GM12878 (cell line): ENCODE measurements around the gene ZC4H2. TPM values are rescaled to one million over a fixed set of nuclear protein-coding genes. Genes with fewer than 3 reads are reported as not detected.

ENCODE experiments used
- ATAC-seq: fragments of 200-7000 bp; cut with Tn5 transposase; 3 replicates; pipeline ENCODE4 v1.9.1; 2020; ENCODE audit warnings: mild to moderate bottlenecking, moderate library complexity
- BruUV-seq: library from RNA; stranded (reverse); fragments of 400-500 nt; replicated peaks from 2 replicates; lab custom pipeline; 2021; lab: Mats Ljungman, UMichigan
- CTCF ChIA-PET: fragments of 300-600 bp; sonication (Branson Sonifier 250); formaldehyde crosslinking; extraction: SDS; loops from one replicate; lab custom pipeline; 2021; ENCODE audit warnings: inconsistent platforms; lab: Yijun Ruan, JAX
- POLR2A ChIA-PET: fragments of 350-600 bp; formaldehyde crosslinking; extraction: SDS; loops from one replicate; lab custom pipeline; 2021; ENCODE audit warnings: inconsistent platforms; lab: Charles Lee
- RAD21 ChIA-PET: fragments of 300-600 bp; sonication (Branson Sonifier 250); formaldehyde crosslinking; loops from one replicate; lab custom pipeline; 2023; ENCODE audit warnings: antibody characterized with exemption; ENCODE audit not compliant: unreplicated experiment; lab: Charles Lee
- SMC1A ChIA-PET: fragments of 300-600 bp; sonication (Branson Sonifier 250); formaldehyde crosslinking; loops from one replicate; lab custom pipeline; 2023; ENCODE audit not compliant: unreplicated experiment, uncharacterized antibody; lab: Charles Lee
- DNase-seq: peaks from one replicate; pipeline ENCODE4 v3.0.0-alpha.2; 2011; ENCODE audit warnings: low read depth, low spot score
- FAIRE-seq: peaks from 3 replicates; lab custom pipeline; 2011; peaks lifted over from hg19 to GRCh38; lab: Jason Lieb, UNC
- H2AFZ ChIP-seq: 2 replicates; pipeline ENCODE4 v1.6.0; 2011; ENCODE audit warnings: low read depth, low read length, control low read depth; ENCODE audit not compliant: control insufficient read depth
- H3K27ac ChIP-seq: 2 replicates; pipeline ENCODE4 v1.5.1; 2011; ENCODE audit warnings: control low read depth; ENCODE audit not compliant: control insufficient read depth, insufficient read depth
- H3K27me3 ChIP-seq, 2 experiments: replicated peaks in 1 of 2; 2 replicates each; pipeline versions ENCODE4 v1.6.0 to v1.6.1; 2011; ENCODE audit warnings: low read length in 1 of 2; ENCODE audit not compliant: control insufficient read depth in 2 of 2, insufficient read depth in 2 of 2
- H3K36me3 ChIP-seq, 2 experiments: 2 replicates each; pipeline ENCODE4 v1.5.1; 2011; ENCODE audit warnings: low read length in 1 of 2; ENCODE audit not compliant: control insufficient read depth in 2 of 2, insufficient read depth in 2 of 2
- H3K4me1 ChIP-seq: 2 replicates; pipeline ENCODE4 v1.6.1; 2011; ENCODE audit warnings: mild to moderate bottlenecking, low read length, moderate library complexity, mixed read lengths; ENCODE audit not compliant: control insufficient read depth, insufficient read depth
- H3K4me2 ChIP-seq: 2 replicates; pipeline ENCODE4 v1.6.0; 2011; ENCODE audit warnings: control low read depth; ENCODE audit not compliant: control insufficient read depth, insufficient read depth
- H3K4me3 ChIP-seq: fragments of 200-600 bp; sonication (generic); 2 replicates; pipeline ENCODE4 v1.5.1; 2016
- H3K79me2 ChIP-seq: 2 replicates; pipeline ENCODE4 v1.6.0; 2011; ENCODE audit warnings: low read length; ENCODE audit not compliant: control insufficient read depth, insufficient read depth
- H3K9ac ChIP-seq: 2 replicates; pipeline ENCODE4 v1.8.0; 2011; ENCODE audit warnings: low read length, control low read depth, mixed read lengths; ENCODE audit not compliant: control insufficient read depth, insufficient read depth
- H3K9me3 ChIP-seq: replicated peaks from 3 replicates; pipeline ENCODE4 v1.5.1; 2011; ENCODE audit warnings: mild to moderate bottlenecking, low read length; ENCODE audit not compliant: control insufficient read depth, insufficient read depth
- H4K20me1 ChIP-seq: 2 replicates; pipeline ENCODE4 v1.6.0; 2011; ENCODE audit not compliant: control insufficient read depth, insufficient read depth
- CBFB ChIP-seq: IDR thresholded peaks from 2 replicates; pipeline ENCODE4 v1.6.1; 2016; ENCODE audit warnings: antibody characterized with exemption, low read depth
- CHD1 ChIP-seq: IDR thresholded peaks from 2 replicates; pipeline ENCODE4 v1.6.1; 2012; ENCODE audit warnings: low read depth, low read length, improper control_type of control experiment
- HCFC1 ChIP-seq: fragments of 150-350 bp; IDR thresholded peaks from 2 replicates; pipeline ENCODE4 v1.6.1; 2014; ENCODE audit warnings: low read length
- POLR2AphosphoS2 ChIP-seq: IDR thresholded peaks from 2 replicates; pipeline ENCODE4 v1.6.1; 2011; ENCODE audit warnings: low read depth, mild to moderate bottlenecking, low read length, improper control_type of control experiment, moderate library complexity
- RAD21 ChIP-seq: IDR thresholded peaks from 2 replicates; pipeline ENCODE4 v1.6.1; 2011; ENCODE audit warnings: mild to moderate bottlenecking, low read depth, low read length, moderate library complexity; ENCODE audit not compliant: insufficient read depth
- RFX5 ChIP-seq: IDR thresholded peaks from 2 replicates; pipeline ENCODE4 v1.6.1; 2011; ENCODE audit warnings: low read depth, low read length, improper control_type of control experiment
- SMC3 ChIP-seq: IDR thresholded peaks from 2 replicates; pipeline ENCODE4 v1.6.1; 2011; ENCODE audit warnings: low read length, improper control_type of control experiment, borderline replicate concordance
- WGBS: methylation state at CpG from one replicate; pipeline ENCODE4 v1.1.6; 2016; ENCODE audit warnings: low lambda C conversion rate; ENCODE audit not compliant: insufficient replicate concordance, insufficient coverage; ENCODE audit errors: missing lambda C conversion rate; 5-methylcytosine and 5-hydroxymethylcytosine counted together
- in situ Hi-C: fragments of 300-500 bp; cut with MboI; formaldehyde crosslinking; loops from 9 replicates; pipeline ENCODE4 v1.14.3; 2018; ENCODE audit warnings: mixed read lengths
- intact Hi-C: fragments of 100-400 bp; cut with micrococcal nuclease; formaldehyde crosslinking; loops from one replicate; pipeline ENCODE4 v1.14.2; 2022; ENCODE audit not compliant: unreplicated experiment
- polyA plus RNA-seq, 11 experiments: library from polyadenylated mRNA; depleted of rRNA in 4 of 11; unstranded in 6 of 11; stranded (reverse) in 5 of 11; fragments of >200 nt; fragmentation: Nextera tagmentation in 4 of 11; fragmentation: Illumina TruSeq in 1 of 11; extraction: Ambion mirVana in 4 of 11; extraction: Trizol in 1 of 11; gene quantifications; 1 replicate in 1 of 11; 2 replicates in 10 of 11; pipeline versions ENCODE4 v1.2.1 to v1.2.3, GENCODE V29; 2011 to 2016; ENCODE audit warnings: inconsistent platforms in 2 of 11, missing spikeins in 2 of 11, low read depth in 1 of 11
- total RNA-seq, 4 experiments: library from RNA; depleted of rRNA in 3 of 4; stranded (reverse); fragments of >200 nt in 3 of 4; fragmentation: Illumina TruSeq in 1 of 4; extraction: Trizol in 1 of 4; gene quantifications; 2 replicates each; pipeline versions ENCODE4 v1.2.1 to v1.2.3, GENCODE V29; 2013 to 2021
- TF ChIP-seq, protein P1 (sequence below): fragments of 450-650 bp; IDR thresholded peaks from 2 replicates; pipeline ENCODE4 v1.6.1; 2017; ENCODE audit warnings: antibody characterized with exemption, mild to moderate bottlenecking, moderate library complexity

ZC4H2 gene
- total and polyA plus RNA-seq, 10 of the 15 experiments (the other 5 are each of a cell fraction or from before 2014, with no cell fraction given) = 0.27 to 1.8 (median 0.67) TPM

DNA sequence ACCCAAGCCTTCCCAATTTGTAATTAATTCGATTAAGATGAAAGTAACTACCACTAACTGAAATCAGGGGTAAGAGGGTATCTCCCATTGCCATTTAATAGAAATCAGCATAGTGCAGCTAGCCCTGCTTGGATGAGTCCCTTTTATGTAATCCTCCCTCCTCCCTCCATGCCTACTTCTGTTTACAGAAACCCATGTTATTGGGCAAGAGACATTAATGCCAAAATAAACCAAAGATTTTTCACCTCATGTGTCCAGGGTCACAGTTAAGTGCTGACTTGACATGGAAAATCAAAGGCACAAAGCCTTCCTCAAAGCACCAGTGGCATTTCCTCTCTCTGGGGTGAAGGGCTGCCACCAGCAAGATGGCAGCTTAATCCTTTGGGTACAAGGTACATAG is 50.8 kb downstream of the ZC4H2 start:
- ChIA-PET RAD21 (no interaction called here), SMC1A (no interaction called here), CTCF (no interaction called here), POLR2A (no interaction called here)
- WGBS = 0% methylated on average over 1 of the region's 1 CpG
- H2AFZ ChIP-seq = no peak overlapping the region
- no peak for TF ChIP-seq RAD21
- no peak for TF ChIP-seq CBFB
- H3K4me2 ChIP-seq = no peak overlapping the region
- BruUV-seq = no TSS peak
- in situ Hi-C loops (no loop called here), intact Hi-C loops (no loop called here)
- H3K79me2 ChIP-seq = no peaks in the 10 kb centered on the region
- H3K36me3 ChIP-seq = no peaks in the 10 kb centered on the region
- no peak for DNase-seq
- no peak overlapping the region for H3K9ac ChIP-seq
- ATAC-seq = no peak
- no peaks in the 10 kb centered on the region for H3K27me3 ChIP-seq
- no peak overlapping the region for H3K27ac ChIP-seq
- H3K9me3 ChIP-seq = no peaks in the 10 kb centered on the region
- FAIRE-seq = no peak
- no peaks in the 10 kb centered on the region for H4K20me1 ChIP-seq
- H3K4me3 ChIP-seq = no peak overlapping the region
- no peaks in the 10 kb centered on the region for H3K4me1 ChIP-seq

DNA sequence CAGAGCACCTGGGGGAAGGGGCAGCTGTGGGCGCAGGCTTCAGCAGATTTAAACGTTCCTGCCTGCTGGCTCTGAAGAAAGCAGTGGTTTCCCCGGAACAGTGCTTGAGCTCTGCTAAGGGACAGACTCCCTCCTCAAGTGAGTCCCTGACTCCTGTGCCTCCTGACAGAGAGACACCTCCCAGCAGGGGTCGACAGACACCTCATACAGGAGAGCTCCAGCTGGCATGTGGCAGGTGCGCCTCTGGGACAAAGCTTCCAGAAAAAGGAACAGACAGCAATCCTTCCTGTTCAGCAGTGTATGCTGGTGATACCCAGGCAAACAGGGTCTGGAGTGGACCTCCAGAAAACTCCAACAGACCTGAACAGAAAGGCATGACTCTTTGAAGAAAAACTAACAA is 68.1 kb downstream of the ZC4H2 start:
- H3K4me3 ChIP-seq = no peak overlapping the region
- ChIA-PET SMC1A (no interaction called here), RAD21 (no interaction called here), CTCF (no interaction called here), POLR2A (no interaction called here)
- DNase-seq (no peak), ATAC-seq (no peak), FAIRE-seq (no peak)
- no peaks in the 10 kb centered on the region; the same call in 2 of the 3 replicates for H3K9me3 ChIP-seq
- H3K79me2 ChIP-seq = no peaks in the 10 kb centered on the region
- H3K27ac ChIP-seq = no peak overlapping the region
- H3K9ac ChIP-seq = no peak overlapping the region
- H3K4me1 ChIP-seq = no peaks in the 10 kb centered on the region
- H4K20me1 ChIP-seq = no peaks in the 10 kb centered on the region
- WGBS = 76% methylated on average over 5 of the region's 5 CpGs
- TF ChIP-seq POLR2AphosphoS2 (no peak), RFX5 (no peak), SMC3 (no peak), HCFC1 (no peak), CHD1 (no peak)
- TF ChIP-seq, protein P1, sequence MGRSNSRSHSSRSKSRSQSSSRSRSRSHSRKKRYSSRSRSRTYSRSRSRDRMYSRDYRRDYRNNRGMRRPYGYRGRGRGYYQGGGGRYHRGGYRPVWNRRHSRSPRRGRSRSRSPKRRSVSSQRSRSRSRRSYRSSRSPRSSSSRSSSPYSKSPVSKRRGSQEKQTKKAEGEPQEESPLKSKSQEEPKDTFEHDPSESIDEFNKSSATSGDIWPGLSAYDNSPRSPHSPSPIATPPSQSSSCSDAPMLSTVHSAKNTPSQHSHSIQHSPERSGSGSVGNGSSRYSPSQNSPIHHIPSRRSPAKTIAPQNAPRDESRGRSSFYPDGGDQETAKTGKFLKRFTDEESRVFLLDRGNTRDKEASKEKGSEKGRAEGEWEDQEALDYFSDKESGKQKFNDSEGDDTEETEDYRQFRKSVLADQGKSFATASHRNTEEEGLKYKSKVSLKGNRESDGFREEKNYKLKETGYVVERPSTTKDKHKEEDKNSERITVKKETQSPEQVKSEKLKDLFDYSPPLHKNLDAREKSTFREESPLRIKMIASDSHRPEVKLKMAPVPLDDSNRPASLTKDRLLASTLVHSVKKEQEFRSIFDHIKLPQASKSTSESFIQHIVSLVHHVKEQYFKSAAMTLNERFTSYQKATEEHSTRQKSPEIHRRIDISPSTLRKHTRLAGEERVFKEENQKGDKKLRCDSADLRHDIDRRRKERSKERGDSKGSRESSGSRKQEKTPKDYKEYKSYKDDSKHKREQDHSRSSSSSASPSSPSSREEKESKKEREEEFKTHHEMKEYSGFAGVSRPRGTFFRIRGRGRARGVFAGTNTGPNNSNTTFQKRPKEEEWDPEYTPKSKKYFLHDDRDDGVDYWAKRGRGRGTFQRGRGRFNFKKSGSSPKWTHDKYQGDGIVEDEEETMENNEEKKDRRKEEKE = no peak
- no peak overlapping the region for H2AFZ ChIP-seq
- no peaks in the 10 kb centered on the region for H3K36me3 ChIP-seq
- no peaks in the 10 kb centered on the region for H3K27me3 ChIP-seq
- BruUV-seq = no TSS peak
- no peak overlapping the region for H3K4me2 ChIP-seq
- in situ Hi-C loops = no loop called here
- intact Hi-C loops = no loop called here
